ENCODE data around the gene OCA2.

OCA2 gene

GRCh38 chr15:27847775-27848710, 251.1 kb downstream of the OCA2 start:
- DNase-seq (ENCODE audit: low read depth), result no peak

- no peak for DNase-seq (ENCODE audit: low read depth)
These were observed 252.3 kb downstream of the OCA2 start for GRCh38 chr15:27846722-27847395.

GRCh38 chr15:27845535-27846369, 253.4 kb downstream of the OCA2 start:
- DNase-seq (ENCODE audit: low read depth), result no peak

GRCh38 chr15:27844018-27844666, 255.0 kb downstream of the OCA2 start:
- DNase-seq (ENCODE audit: low read depth), result no peak

DNA sequence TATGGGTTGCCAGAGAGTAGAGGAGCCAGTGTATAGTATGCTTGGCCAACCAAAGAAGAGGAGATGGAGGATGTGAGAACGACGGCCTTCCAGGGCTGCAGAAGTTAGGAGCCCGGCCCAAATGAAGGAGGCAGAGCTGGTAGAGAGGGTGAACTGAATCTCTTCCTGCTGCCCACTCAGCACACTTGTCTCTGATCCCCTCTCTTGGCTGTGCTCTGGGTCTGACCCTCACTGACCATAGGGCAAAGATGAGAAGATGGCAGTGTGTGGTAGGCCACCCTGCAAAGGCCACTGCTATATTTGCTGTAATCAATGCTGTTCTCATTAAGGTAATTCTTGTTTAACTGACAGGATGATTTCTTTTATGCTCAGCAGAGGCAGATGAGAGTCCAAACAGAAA, 256.0 kb downstream of the OCA2 start:
- DNase-seq (ENCODE audit: low read depth), result no peak

DNA sequence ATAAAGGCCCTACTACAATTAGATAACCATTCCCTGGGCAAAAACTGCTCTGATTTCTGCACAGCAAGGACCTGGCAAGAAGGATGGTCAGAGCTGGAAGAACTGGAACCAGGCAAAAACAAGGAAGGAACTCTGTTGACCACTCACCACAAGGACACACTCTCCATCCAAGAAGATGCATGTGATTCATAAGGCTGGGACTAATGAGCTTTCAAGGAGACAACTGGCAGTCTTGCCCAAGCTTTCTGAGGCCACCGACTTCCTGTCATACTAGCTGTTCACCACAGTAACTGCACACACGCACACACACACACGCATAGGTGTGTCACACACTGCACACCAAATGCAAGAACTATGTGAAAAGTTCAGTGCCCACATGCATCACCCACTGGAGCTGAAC, 256.6 kb downstream of the OCA2 start:
- no peak for DNase-seq (ENCODE audit: low read depth)

DNA sequence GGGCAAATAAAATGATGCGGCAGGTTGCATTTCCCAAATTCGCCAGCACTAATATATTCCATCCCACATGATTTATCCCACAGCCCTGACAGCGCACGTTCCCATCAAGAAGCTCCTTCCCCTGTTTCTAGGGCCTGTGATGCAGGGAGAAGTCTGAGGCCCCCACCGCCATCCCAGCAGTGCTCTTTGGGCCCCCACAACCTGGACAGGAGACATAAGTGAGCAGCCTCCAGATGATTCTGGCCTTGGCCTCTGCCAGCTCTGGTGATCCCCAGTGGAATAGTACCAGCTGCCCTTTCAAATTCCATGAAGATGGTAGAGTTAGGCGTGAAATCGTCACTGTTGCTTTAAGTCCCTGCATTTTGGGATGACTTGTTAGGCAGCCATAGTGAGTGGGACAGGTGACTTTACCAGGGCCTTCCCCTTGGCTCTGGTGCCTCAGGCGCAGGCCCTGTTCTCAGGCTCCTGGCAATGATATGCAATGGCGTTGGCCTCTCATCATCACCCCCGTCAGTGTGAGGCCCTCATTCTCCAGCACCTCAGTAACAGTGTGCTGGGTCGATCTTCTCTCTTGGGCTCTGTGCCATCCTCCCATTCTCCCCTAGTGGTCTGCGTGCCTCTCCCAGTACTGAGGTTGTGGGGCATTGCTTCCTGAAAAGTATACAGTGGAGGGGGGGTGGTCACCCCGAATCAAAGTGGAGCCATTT, 263.7 kb downstream of the OCA2 start:
- no peak for DNase-seq (ENCODE audit: low read depth)

DNA sequence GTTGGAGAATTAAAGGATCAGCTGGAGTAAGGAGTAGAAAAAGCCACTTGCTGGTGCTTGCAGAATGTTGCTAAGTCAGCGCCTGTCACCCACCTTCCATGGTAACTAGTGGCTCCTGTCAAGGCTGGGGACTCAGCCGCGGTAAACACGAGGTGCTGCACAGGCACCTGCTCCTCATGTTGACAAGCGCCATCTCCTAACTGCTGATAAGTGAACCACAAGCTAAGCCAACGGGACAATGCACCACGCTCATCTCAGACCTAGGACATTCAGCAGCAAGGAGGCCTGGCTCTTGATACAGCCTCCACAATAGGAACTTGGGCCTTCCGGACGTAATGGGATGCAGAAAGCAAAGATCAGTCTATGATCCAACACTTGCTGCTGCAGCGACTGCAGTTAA, 264.4 kb downstream of the OCA2 start:
- DNase-seq (ENCODE audit: low read depth), result no peak

DNA sequence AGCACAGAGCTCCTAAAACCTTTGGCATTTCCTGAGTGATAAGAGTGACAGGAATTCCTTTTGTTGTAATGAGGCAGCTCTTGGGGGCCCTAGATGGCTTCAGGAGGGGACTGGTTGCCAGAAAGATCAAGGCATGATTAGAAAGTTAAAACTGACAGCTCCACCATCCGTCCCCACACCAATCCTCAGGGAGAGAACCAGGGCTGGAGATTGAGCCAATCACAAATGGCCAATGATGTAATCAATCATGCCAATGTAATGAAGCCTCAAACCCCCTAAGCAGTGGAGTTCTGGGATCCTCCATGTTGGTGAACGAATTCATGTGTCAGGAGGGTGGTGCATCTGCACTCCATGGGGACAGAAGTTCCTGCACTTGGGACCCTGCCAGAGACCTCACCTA, 265.1 kb downstream of the OCA2 start:
- no peak for DNase-seq (ENCODE audit: low read depth)

DNA sequence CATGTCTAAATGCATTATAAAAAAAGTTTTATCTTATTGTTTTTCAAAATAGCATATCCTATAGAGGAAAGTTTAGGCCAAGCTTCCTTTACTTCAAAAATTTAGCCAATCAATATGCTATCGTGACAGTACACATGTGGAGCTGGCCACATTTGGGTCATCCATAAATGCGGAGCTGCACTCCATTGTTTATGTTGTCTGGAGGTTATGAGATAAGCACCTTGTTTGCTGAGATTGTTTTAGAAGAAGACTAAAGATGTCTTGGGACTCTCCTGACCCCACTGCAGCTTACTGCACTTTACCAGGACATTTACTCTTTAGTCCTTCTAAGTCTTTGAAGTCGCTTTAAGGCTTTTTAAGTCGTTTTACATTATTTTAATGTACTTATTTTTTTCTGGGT, 265.9 kb downstream of the OCA2 start:
- no peak for DNase-seq (ENCODE audit: low read depth)

GRCh38 chr15:27832237-27832596, 266.9 kb downstream of the OCA2 start:
- DNase-seq (ENCODE audit: low read depth), result no peak

- no peak for DNase-seq (ENCODE audit: low read depth)
These were observed 267.5 kb downstream of the OCA2 start for GRCh38 chr15:27831384-27832236.

DNA sequence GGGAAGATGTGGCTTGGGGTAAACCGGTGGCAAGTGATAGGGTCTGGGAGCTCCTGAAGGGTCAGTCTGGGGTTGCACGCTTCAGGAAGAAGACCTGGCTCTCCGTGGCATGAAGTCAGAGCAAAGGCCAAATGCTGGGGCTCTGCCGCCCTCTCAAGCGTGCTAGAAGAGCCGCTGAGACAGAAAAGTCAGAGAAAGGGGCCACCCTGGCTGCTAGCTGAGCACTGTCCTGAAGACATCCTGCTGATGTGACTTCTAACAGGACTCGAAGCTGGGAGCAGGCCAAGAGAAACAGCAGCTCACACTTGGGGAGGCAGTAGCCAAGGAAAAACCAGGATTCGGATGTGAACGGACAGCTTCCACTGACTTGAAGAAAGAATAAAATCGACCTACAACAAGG, 270.4 kb downstream of the OCA2 start:
- no peak for DNase-seq (ENCODE audit: low read depth)

- DNase-seq (ENCODE audit: low read depth), result no peak
These were observed 272.0 kb downstream of the OCA2 start for GRCh38 chr15:27826902-27827714.

- no peak for DNase-seq (ENCODE audit: low read depth)
These were observed 272.7 kb downstream of the OCA2 start for GRCh38 chr15:27826411-27826810.

DNA sequence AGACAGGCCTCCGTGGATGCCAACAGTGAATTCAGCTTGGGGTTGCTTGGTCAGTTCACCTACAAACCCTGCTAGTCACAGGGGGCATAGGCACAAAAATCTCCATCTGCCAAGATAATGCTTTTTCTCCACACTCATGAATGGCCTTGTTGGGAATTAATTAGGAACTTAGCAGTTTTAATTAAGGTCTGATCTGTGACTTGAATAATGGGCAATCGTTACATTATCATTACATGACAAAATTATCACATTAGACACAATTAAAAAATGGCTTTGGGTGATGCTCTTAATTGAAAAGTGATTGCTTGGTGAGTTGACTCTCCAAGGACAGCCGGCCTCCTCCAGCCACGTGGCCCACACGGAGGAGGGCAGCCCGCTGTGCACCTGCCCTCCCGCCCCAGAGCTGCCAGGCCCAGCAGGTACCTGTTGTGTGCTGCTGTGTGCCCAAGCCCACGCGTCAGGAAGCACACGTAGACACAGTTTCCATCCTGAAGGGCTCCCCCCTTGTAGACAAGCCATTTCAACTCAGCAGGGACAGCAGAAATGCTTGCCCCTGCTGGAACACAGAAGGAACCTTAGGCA, 274.2 kb downstream of the OCA2 start:
- DNase-seq (ENCODE audit: low read depth), result no peak

GRCh38 chr15:27821273-27821672, 277.8 kb downstream of the OCA2 start:
- DNase-seq (ENCODE audit: low read depth), result no peak

GRCh38 chr15:27820722-27821121, 278.4 kb downstream of the OCA2 start:
- DNase-seq (ENCODE audit: low read depth), result no peak

GRCh38 chr15:27820232-27820631, 278.9 kb downstream of the OCA2 start:
- DNase-seq (ENCODE audit: low read depth), result no peak
